Adrenal gland (tissue), 12 donors: ENCODE measurements around the gene BTLA. TPM values are rescaled to one million over a fixed set of nuclear protein-coding genes. Genes with fewer than 3 reads are reported as not detected.
"Not testable (repeated sequence)": the region's sequence is repeated elsewhere in the genome, so short reads cannot be mapped to it uniquely, and the experiment has no call there.

ENCODE experiments used
- DNase-seq, 7 donors: peaks; one replicate each; pipeline ENCODE4 v3.0.0-alpha.2; 2019 to 2020
- H3K27ac ChIP-seq, 5 donors: fragments of 200-600 bp; sonication (generic) in 4 of 5; 1 replicate in 3 of 5; 2 replicates in 2 of 5; pipeline versions ENCODE4 v1.5.1 to v1.8.0; 2016 to 2020; ENCODE audit warnings: mild to moderate bottlenecking in 1 of 5
- H3K27me3 ChIP-seq: fragments of 200-600 bp; 2 replicates; pipeline ENCODE4 v1.8.0; 2021
- H3K36me3 ChIP-seq, 2 donors: fragments of 200-600 bp; replicated peaks in 1 of 2; 1 replicate in 1 of 2; 2 replicates in 1 of 2; pipeline versions ENCODE4 v1.5.1 to v1.8.0; 2018 to 2022
- H3K4me1 ChIP-seq, 2 donors: fragments of 200-600 bp; replicated peaks in 1 of 2; 1 replicate in 1 of 2; 2 replicates in 1 of 2; pipeline versions ENCODE4 v1.5.1 to v1.8.0; 2018 to 2021
- H3K4me3 ChIP-seq, 4 donors: fragments of 200-600 bp; sonication (generic) in 3 of 4; one replicate each; pipeline ENCODE4 v1.5.1; 2016 to 2018
- H3K9me3 ChIP-seq, 3 donors: fragments of 200-600 bp; sonication (generic) in 1 of 3; replicated peaks in 1 of 3; 1 replicate in 2 of 3; 2 replicates in 1 of 3; pipeline versions ENCODE4 v1.5.1 to v1.8.0; 2016 to 2021
- CTCF ChIP-seq, 6 experiments: fragments of 450-650 bp in 4 of 6; fragments of 200-600 bp in 2 of 6; sonication (generic) in 1 of 6; IDR thresholded peaks; 1 replicate in 5 of 6; 2 replicates in 1 of 6; pipeline versions ENCODE4 v1.5.1 to v1.8.0; 2016 to 2021; ENCODE audit warnings: antibody characterized with exemption in 6 of 6, mild to moderate bottlenecking in 2 of 6, moderate library complexity in 1 of 6
- POLR2A ChIP-seq, 2 donors: fragments of 450-650 bp; IDR thresholded peaks; one replicate each; pipeline ENCODE4 v1.6.1; 2017; ENCODE audit warnings: antibody characterized with exemption in 2 of 2, mild to moderate bottlenecking in 2 of 2, moderate library complexity in 1 of 2
- WGBS, 4 donors: extraction: QIAGEN DNeasy Blood & Tissue Kit in 2 of 4; methylation state at CpG; one replicate each; pipeline versions ENCODE4 v1.1.5 to v1.1.7; 2013 to 2017; 5-methylcytosine and 5-hydroxymethylcytosine counted together
- intact Hi-C, 2 donors: fragments of 100-400 bp; cut with DNase I; formaldehyde crosslinking; loops; one replicate each; pipeline versions ENCODE4 v1.14.1 to v1.15.0; 2022 to 2023
- polyA plus RNA-seq, 3 donors: library from polyadenylated mRNA; stranded (reverse); fragments of 200-250 nt in 2 of 3; fragments of 350-450 nt in 1 of 3; fragmentation: Illumina TruSeq in 1 of 3; extraction: RNeasy Lipid Tissue Mini Kit (QIAGEN cat#74804) in 1 of 3; gene quantifications; one replicate each; pipeline ENCODE4 v1.2.3, GENCODE V29; 2013 to 2014
- total RNA-seq, 9 donors: library from RNA; depleted of rRNA in 4 of 9; stranded (reverse); fragments of >200 nt in 4 of 9; fragments of 120-200 nt in 1 of 9; fragmentation: NEBNext Ultra II Directional in 1 of 9; extraction: Animal tissue kit (Norgen Biotek cat#: 25700) in 1 of 9; gene quantifications; one replicate each; pipeline versions ENCODE4 v1.1.0 to v1.2.4, GENCODE V29; 2013 to 2023
- donor health status: healthy with polysubstance abuse.
- donor health status: Bipolar disorder and iron deficiency.
- donor health status: DM: yes; HTN: yes; CAD: no.
- donor health status: DM: no; HTN: no; CAD: no.
- donor health status: DM: no; HTN: no; CAD: no.
- donor health status: DM: yes; HTN: yes; CAD: no.

BTLA gene
- total and polyA plus RNA-seq, 12 donors: 0.13 to 0.47 (median 0.22) TPM; not detected in 4

GRCh38 chr3:112424394-112424793, 74.9 kb downstream of the BTLA start:
- Histone ChIP-seq H3K9me3 (no peaks in the 10 kb centered on the region), H3K4me3 (no peak overlapping the region), H3K27me3 (no peaks in the 10 kb centered on the region), H3K4me1 (no peaks in the 10 kb centered on the region), H3K36me3 (no peaks in the 10 kb centered on the region), H3K27ac (no peak overlapping the region)
- TF ChIP-seq CTCF (IDR thresholded peaks at IDR 0.05): no peak
- no peak for TF ChIP-seq POLR2A (IDR thresholded peaks at IDR 0.05)
- WGBS, 4 donors: 84 to 90% (median 85%) methylated on average over 1 of the region's 1 CpG
- DNase-seq: no peak
- intact Hi-C loops: no loop called here

GRCh38 chr3:112422921-112423320, 76.4 kb downstream of the BTLA start:
- H3K4me3 ChIP-seq, H3K9me3 ChIP-seq, H3K36me3 ChIP-seq, H3K27me3 ChIP-seq, DNase-seq, H3K27ac ChIP-seq, intact Hi-C loops, H3K4me1 ChIP-seq: not testable (repeated sequence)
- WGBS, 4 donors: 51 to 83% (median 76%) methylated on average over 2 to 7 of the region's 7 CpGs

- intact Hi-C loops, H3K9me3 ChIP-seq, H3K27ac ChIP-seq, H3K27me3 ChIP-seq, H3K4me3 ChIP-seq, DNase-seq, H3K4me1 ChIP-seq, H3K36me3 ChIP-seq: not testable (repeated sequence)
- 74 to 87% (median 80%) methylated on average over 4 to 5 of the region's 5 CpGs for WGBS, 4 donors
Measured at GRCh38 chr3:112418526-112418925, 80.7 kb downstream of the BTLA start.

GRCh38 chr3:112417696-112418318, 81.5 kb downstream of the BTLA start:
- TF ChIP-seq POLR2A (IDR thresholded peaks at IDR 0.05) (no peak), CTCF (IDR thresholded peaks at IDR 0.05) (no peak)
- no peak for DNase-seq
- Histone ChIP-seq H3K36me3 (no peaks in the 10 kb centered on the region), H3K4me1 (no peaks in the 10 kb centered on the region), H3K27ac (no peak overlapping the region), H3K27me3 (no peaks in the 10 kb centered on the region), H3K4me3 (no peak overlapping the region), H3K9me3 (no peaks in the 10 kb centered on the region)
- intact Hi-C loops: no loop called here
- WGBS, 4 donors: 79 to 99% (median 87%) methylated on average over 3 of the region's 3 CpGs

GRCh38 chr3:112416391-112417212, 82.7 kb downstream of the BTLA start:
- no peaks in the 10 kb centered on the region for H3K9me3 ChIP-seq
- no peak overlapping the region for H3K27ac ChIP-seq
- intact Hi-C loops: no loop called here
- H3K27me3 ChIP-seq: no peaks in the 10 kb centered on the region
- no peak overlapping the region for H3K4me3 ChIP-seq
- no peaks in the 10 kb centered on the region for H3K36me3 ChIP-seq
- no peaks in the 10 kb centered on the region for H3K4me1 ChIP-seq
- no peak for TF ChIP-seq POLR2A (IDR thresholded peaks at IDR 0.05)
- TF ChIP-seq CTCF (IDR thresholded peaks at IDR 0.05): no peak
- DNase-seq: no peak
- WGBS, 4 donors: 81 to 91% (median 87%) methylated on average over 8 of the region's 8 CpGs
